OCI-LY7 (cell line): ENCODE results near the gene SLC24A4. TPM values are rescaled to one million over a fixed set of nuclear protein-coding genes. Genes with fewer than 3 reads are reported as not detected.

ENCODE experiments used
- BruUV-seq: library from RNA; stranded (reverse); fragments of 400-500 nt; replicated peaks from 2 replicates; lab custom pipeline; 2021; lab: Mats Ljungman, UMichigan
- CTCF ChIA-PET: fragments of 300-600 bp; sonication (Branson Sonifier 250); formaldehyde crosslinking; loops from one replicate; lab custom pipeline; 2022; ENCODE audit warnings: antibody characterized with exemption; ENCODE audit not compliant: unreplicated experiment; lab: Charles Lee
- POLR2A ChIA-PET: fragments of 300-600 bp; sonication (Branson Sonifier 250); formaldehyde crosslinking; loops from one replicate; lab custom pipeline; 2022; ENCODE audit warnings: antibody characterized with exemption; lab: Charles Lee
- DNase-seq: peaks from one replicate; pipeline ENCODE4 v3.0.0-alpha.2; 2015; ENCODE audit warnings: low spot score
- H2AFZ ChIP-seq: fragments of 200-600 bp; sonication (generic), shearing (Covaris generic); 2 replicates; pipeline ENCODE4 v1.6.1; 2014; ENCODE audit warnings: mild to moderate bottlenecking, antibody characterized with exemption, low read length, moderate library complexity
- H3K27ac ChIP-seq: fragments of 200-600 bp; sonication (generic); 2 replicates; pipeline ENCODE4 v1.5.1; 2014; ENCODE audit warnings: mixed run types, low read depth, mild to moderate bottlenecking, moderate library complexity, low read length, inconsistent platforms; ENCODE audit not compliant: poor library complexity, severe bottlenecking
- H3K36me3 ChIP-seq: fragments of 200-600 bp; sonication (generic); 2 replicates; pipeline ENCODE4 v1.6.1; 2014; ENCODE audit warnings: mild to moderate bottlenecking, antibody characterized with exemption, low read length, moderate library complexity, mixed read lengths; ENCODE audit not compliant: insufficient read depth
- H3K4me1 ChIP-seq: fragments of 200-600 bp; sonication (generic); 2 replicates; pipeline ENCODE4 v1.5.1; 2014; ENCODE audit warnings: mild to moderate bottlenecking, low read length; ENCODE audit not compliant: insufficient read depth, poor library complexity, severe bottlenecking
- H3K4me2 ChIP-seq: fragments of 200-600 bp; sonication (generic); 2 replicates; pipeline ENCODE4 v1.6.1; 2014; ENCODE audit warnings: mild to moderate bottlenecking, low read length
- H3K4me3 ChIP-seq: fragments of 200-600 bp; sonication (generic); 2 replicates; pipeline ENCODE4 v1.5.1; 2014; ENCODE audit warnings: mild to moderate bottlenecking, low read depth, low read length; ENCODE audit not compliant: poor library complexity, severe bottlenecking
- H3K79me2 ChIP-seq: fragments of 200-600 bp; sonication (generic); 2 replicates; pipeline ENCODE4 v1.6.1; 2016; ENCODE audit warnings: low read depth, mild to moderate bottlenecking, low read length, moderate library complexity, mixed read lengths; ENCODE audit not compliant: insufficient read depth
- H3K9me2 ChIP-seq: fragments of 200-600 bp; sonication (generic); 2 replicates; pipeline ENCODE4 v1.6.1; 2016; ENCODE audit warnings: mild to moderate bottlenecking, low read length, mixed read lengths; ENCODE audit not compliant: insufficient read depth
- H3K9me3 ChIP-seq: fragments of 200-600 bp; sonication (generic); 2 replicates; pipeline ENCODE4 v1.6.1; 2014; ENCODE audit warnings: mild to moderate bottlenecking, mixed run types, low read length, mixed read lengths
- H4K20me1 ChIP-seq: fragments of 200-600 bp; sonication (generic); 2 replicates; pipeline ENCODE4 v1.6.1; 2014; ENCODE audit warnings: mild to moderate bottlenecking, antibody characterized with exemption, low read length, moderate library complexity, mixed read lengths; ENCODE audit not compliant: insufficient read depth
- CTCF ChIP-seq: fragments of 200-600 bp; sonication (generic); conservative IDR thresholded peaks from 2 replicates; pipeline ENCODE4 v1.5.1; 2014; ENCODE audit warnings: mild to moderate bottlenecking, antibody characterized with exemption, low read length, moderate library complexity, mixed read lengths
- EZH2phosphoT487 ChIP-seq: fragments of 200-600 bp; sonication (generic); IDR thresholded peaks from 2 replicates; pipeline ENCODE4 v1.6.1; 2018; ENCODE audit warnings: low read depth, borderline replicate concordance, mild to moderate bottlenecking, mixed run types, antibody characterized with exemption, low read length, moderate library complexity, mixed read lengths
- intact Hi-C: fragments of 100-400 bp; cut with micrococcal nuclease; formaldehyde crosslinking; loops from one replicate; pipeline ENCODE4 v1.10.0; 2022; ENCODE audit not compliant: unreplicated experiment
- total RNA-seq, 2 experiments: library from RNA; depleted of rRNA in 1 of 2; stranded (reverse); fragments of >200 nt in 1 of 2; shearing (Covaris generic) in 1 of 2; gene quantifications; 2 replicates each; pipeline ENCODE4 v1.2.3, GENCODE V29; 2014 to 2022

Gene SLC24A4
- total RNA-seq, 2 experiments from 2014 or later = not detected

- no peak overlapping the region for H3K27ac ChIP-seq
- H3K36me3 ChIP-seq = no peaks in the 10 kb centered on the region
- no peaks in the 10 kb centered on the region for H3K9me3 ChIP-seq
- no peaks in the 10 kb centered on the region for H3K9me2 ChIP-seq
- intact Hi-C loops = no loop called here
- no peak for DNase-seq
- POLR2A ChIA-PET = no interaction called here
- CTCF ChIA-PET = no interaction called here
- no peaks in the 10 kb centered on the region for H4K20me1 ChIP-seq
- no peak overlapping the region for H3K4me2 ChIP-seq
- no peaks in the 10 kb centered on the region for H3K79me2 ChIP-seq
- peaks cover 31% of the 10 kb centered on the region for H3K4me1 ChIP-seq
- TF ChIP-seq EZH2phosphoT487 (no peak), CTCF (no peak)
- no peak overlapping the region for H3K4me3 ChIP-seq
- no peak overlapping the region for H2AFZ ChIP-seq
- no TSS peak for BruUV-seq
Observed at GRCh38 chr14:92549105-92549858, 226.3 kb downstream of the SLC24A4 start.

GRCh38 chr14:92549859-92550230 lies 226.9 kb downstream of the SLC24A4 start:
- Histone ChIP-seq H3K9me3 (no peaks in the 10 kb centered on the region), H3K4me3 (no peak overlapping the region), H4K20me1 (no peaks in the 10 kb centered on the region), H3K27ac (no peak overlapping the region), H3K4me2 (no peak overlapping the region), H2AFZ (no peak overlapping the region), H3K9me2 (no peaks in the 10 kb centered on the region), H3K4me1 (peaks cover 26% of the 10 kb centered on the region), H3K36me3 (no peaks in the 10 kb centered on the region), H3K79me2 (no peaks in the 10 kb centered on the region)
- no TSS peak for BruUV-seq
- CTCF ChIA-PET = no interaction called here
- TF ChIP-seq EZH2phosphoT487 (no peak), CTCF (no peak)
- intact Hi-C loops = no loop called here
- POLR2A ChIA-PET = no interaction called here
- DNase-seq = no peak

Other genes with a start within 250 kb of the SLC24A4 start
- gene ATXN3, start 216.6 kb upstream of the SLC24A4 start, total RNA-seq (2014; rRNA removed; shearing (Covaris generic)) = 21.3 and 40.1 TPM in 2 replicates
- 24.6 and 31.7 TPM in 2 replicates for gene ATXN3, start 216.6 kb upstream of the SLC24A4 start, total RNA-seq (2022)
- gene NDUFB1, start 201.5 kb upstream of the SLC24A4 start, total RNA-seq (2014; rRNA removed; shearing (Covaris generic)) = 230 and 320 TPM in 2 replicates
- gene NDUFB1, start 201.5 kb upstream of the SLC24A4 start, total RNA-seq (2022) = 122 and 129 TPM in 2 replicates
- gene CPSF2, start 201.2 kb upstream of the SLC24A4 start, total RNA-seq (2014; rRNA removed; shearing (Covaris generic)) = 40.0 and 46.8 TPM in 2 replicates
- 85.1 and 91.9 TPM in 2 replicates for gene CPSF2, start 201.2 kb upstream of the SLC24A4 start, total RNA-seq (2022)
- gene RIN3, start 190.6 kb downstream of the SLC24A4 start, total RNA-seq (2014; rRNA removed; shearing (Covaris generic)) = not detected in 2 replicates
- not detected in 2 replicates for gene RIN3, start 190.6 kb downstream of the SLC24A4 start, total RNA-seq (2022)